ENCODE measurements around the gene COPB1. TPM values are rescaled to one million over a fixed set of nuclear protein-coding genes. Genes with fewer than 3 reads are reported as not detected.

Gene COPB1
- polyA plus RNA-seq, 1 of the 3 experiments (the other 2 are of a cell fraction), result 81.0 TPM

DNA sequence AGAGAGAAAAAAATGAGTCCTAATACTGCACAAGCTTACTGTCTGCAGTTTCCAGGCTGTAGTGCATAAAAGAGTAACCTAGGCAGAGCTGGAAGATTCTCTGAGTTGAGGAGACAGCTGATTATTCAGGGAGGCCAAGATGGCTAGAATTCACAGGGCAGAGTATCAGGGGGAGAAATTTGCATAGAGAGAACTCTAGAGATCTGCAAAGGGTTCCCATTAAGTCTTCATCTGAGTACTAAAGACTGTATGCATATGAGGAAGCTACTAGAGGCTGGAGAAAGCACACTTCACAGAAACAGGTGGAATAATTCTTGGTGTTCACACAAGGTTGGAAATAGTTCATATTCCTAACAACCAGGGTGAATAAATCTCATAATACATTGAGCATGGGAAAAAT lies 74.0 kb downstream of the COPB1 start (continued):
- TF ChIP-seq ZBTB33 (IDR thresholded peaks at IDR 0.05; ENCODE audit: borderline replicate concordance, low read depth) (no peak), MXI1 (IDR thresholded peaks at IDR 0.05; ENCODE audit: low read depth, low read length) (no peak), USF1 (IDR thresholded peaks at IDR 0.05; ENCODE audit: borderline replicate concordance, low read depth) (no peak), RAD21 (IDR thresholded peaks at IDR 0.05; ENCODE audit: low read length) (no peak), TEAD4 (IDR thresholded peaks at IDR 0.05; ENCODE audit: borderline replicate concordance, insufficient read depth) (no peak)

- Histone ChIP-seq H3K9me3 (no peaks in the 10 kb centered on the region), H3F3A (replicated peaks; ENCODE audit: insufficient read depth) (no peaks in the 10 kb centered on the region), H3K4me2 (no peak overlapping the region), H3K9ac (peak overlapping the region; percentile 2; the same call in 1 of the 2 replicates), H3K36me3 (replicated peaks in 1 of 2; ENCODE audit: control insufficient read depth in 1 of 2, insufficient read depth in 2 of 2, low read length in 1 of 2) (no peaks in the 10 kb centered on the region), H3K79me2 (ENCODE audit: insufficient read depth) (no peaks in the 10 kb centered on the region), H2AFZ (ENCODE audit: low read depth) (peak overlapping the region; percentile 9; the same call in 1 of the 2 replicates), H4K20me1 (ENCODE audit: insufficient read depth) (no peaks in the 10 kb centered on the region), H3K4me3 (ENCODE audit: low read depth in 2 of 2, low read length in 1 of 2) (no peak overlapping the region), H3K27ac (ENCODE audit: low read depth in 2 of 2, low read length in 1 of 2) (peak overlapping the region in 1 of 2 experiments; percentile 70; a peak in 2 of 4 replicates), H3K27me3 (ENCODE audit: insufficient read depth) (no peaks in the 10 kb centered on the region), H3K4me1 (ENCODE audit: control insufficient read depth in 1 of 2, insufficient read depth in 2 of 2, low read depth in 1 of 2, low read length in 1 of 2) (peaks cover 6 to 36% of the 10 kb centered on the region in 2 experiments; a peak in 3 of 4 replicates), H3K9me2 (no peaks in the 10 kb centered on the region)
- ChIA-PET POLR2A (no interaction called here), CTCF (interaction anchor here (1.0 to 8.8 kb wide), 3 partner anchors 31 to 122 kb away, joined by 3 to 62 read pairs (median 3); no protein-coding TSS in a partner anchor)
- TF ChIP-seq SIN3A (IDR thresholded peaks at IDR 0.05; ENCODE audit: borderline replicate concordance, low read depth, low read length) (no peak), MXI1 (IDR thresholded peaks at IDR 0.05; ENCODE audit: low read depth, low read length) (no peak), TCF12 (IDR thresholded peaks at IDR 0.05) (peak; percentile 6; the same call in 1 of the 2 replicates), FOSL2 (IDR thresholded peaks at IDR 0.05; ENCODE audit: borderline replicate concordance, low read depth) (peak; percentile 51; the same call in 1 of the 2 replicates), MEF2A (IDR thresholded peaks at IDR 0.05; ENCODE audit: borderline replicate concordance, low read depth) (no peak), RXRA (IDR thresholded peaks at IDR 0.05; ENCODE audit: borderline replicate concordance, low read depth) (no peak), JUND (IDR thresholded peaks at IDR 0.05) (peak; percentile 19; the same call in 1 of the 2 replicates), ELF1 (IDR thresholded peaks at IDR 0.05) (no peak), ZBTB33 (IDR thresholded peaks at IDR 0.05; ENCODE audit: borderline replicate concordance, low read depth) (no peak)
- TF ChIP-seq, protein P1, sequence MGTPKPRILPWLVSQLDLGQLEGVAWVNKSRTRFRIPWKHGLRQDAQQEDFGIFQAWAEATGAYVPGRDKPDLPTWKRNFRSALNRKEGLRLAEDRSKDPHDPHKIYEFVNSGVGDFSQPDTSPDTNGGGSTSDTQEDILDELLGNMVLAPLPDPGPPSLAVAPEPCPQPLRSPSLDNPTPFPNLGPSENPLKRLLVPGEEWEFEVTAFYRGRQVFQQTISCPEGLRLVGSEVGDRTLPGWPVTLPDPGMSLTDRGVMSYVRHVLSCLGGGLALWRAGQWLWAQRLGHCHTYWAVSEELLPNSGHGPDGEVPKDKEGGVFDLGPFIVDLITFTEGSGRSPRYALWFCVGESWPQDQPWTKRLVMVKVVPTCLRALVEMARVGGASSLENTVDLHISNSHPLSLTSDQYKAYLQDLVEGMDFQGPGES (IDR thresholded peaks at IDR 0.05; ENCODE audit: low read depth, low read length), result no peak
- TF ChIP-seq, protein P2, sequence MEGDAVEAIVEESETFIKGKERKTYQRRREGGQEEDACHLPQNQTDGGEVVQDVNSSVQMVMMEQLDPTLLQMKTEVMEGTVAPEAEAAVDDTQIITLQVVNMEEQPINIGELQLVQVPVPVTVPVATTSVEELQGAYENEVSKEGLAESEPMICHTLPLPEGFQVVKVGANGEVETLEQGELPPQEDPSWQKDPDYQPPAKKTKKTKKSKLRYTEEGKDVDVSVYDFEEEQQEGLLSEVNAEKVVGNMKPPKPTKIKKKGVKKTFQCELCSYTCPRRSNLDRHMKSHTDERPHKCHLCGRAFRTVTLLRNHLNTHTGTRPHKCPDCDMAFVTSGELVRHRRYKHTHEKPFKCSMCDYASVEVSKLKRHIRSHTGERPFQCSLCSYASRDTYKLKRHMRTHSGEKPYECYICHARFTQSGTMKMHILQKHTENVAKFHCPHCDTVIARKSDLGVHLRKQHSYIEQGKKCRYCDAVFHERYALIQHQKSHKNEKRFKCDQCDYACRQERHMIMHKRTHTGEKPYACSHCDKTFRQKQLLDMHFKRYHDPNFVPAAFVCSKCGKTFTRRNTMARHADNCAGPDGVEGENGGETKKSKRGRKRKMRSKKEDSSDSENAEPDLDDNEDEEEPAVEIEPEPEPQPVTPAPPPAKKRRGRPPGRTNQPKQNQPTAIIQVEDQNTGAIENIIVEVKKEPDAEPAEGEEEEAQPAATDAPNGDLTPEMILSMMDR (IDR thresholded peaks at IDR 0.05), result no peak
- no peak for DNase-seq
Observed at GRCh38 chr11:14424096-14424495, 75.5 kb downstream of the COPB1 start.
